Left kidney (tissue), 2 donors: Measurements from ENCODE around the gene NECTIN1. TPM values are rescaled to one million over a fixed set of nuclear protein-coding genes. Genes with fewer than 3 reads are reported as not detected.

Experiments used
- DNase-seq: peaks from one replicate; pipeline ENCODE4 v3.0.0-alpha.2; 2013
- polyA plus RNA-seq: library from polyadenylated mRNA; unstranded; fragments of 120-200 nt; gene quantifications from one replicate; pipeline ENCODE4 v1.2.1, GENCODE V29; 2013; ENCODE audit not compliant: insufficient read length

Gene NECTIN1
- polyA plus RNA-seq, 1 donor, result 41.0 TPM

- no peak for DNase-seq
These were observed 138.2 kb downstream of the NECTIN1 start for GRCh38 chr11:119590651-119591351.

GRCh38 chr11:119589001-119589400, 140.0 kb downstream of the NECTIN1 start:
- DNase-seq, result no peak
